ENCODE results near the gene HP1BP3.
A peak's percentile ranks its signal among the peaks of the same experiment; 100 is the strongest.
"Not testable (repeated sequence)": the region's sequence is repeated elsewhere in the genome, so short reads cannot be mapped to it uniquely, and the experiment has no call there.

The HP1BP3 gene

GRCh38 chr1:20727746-20728316 lies 59.3 kb downstream of the HP1BP3 start:
- DNase-seq (ENCODE audit: low spot score): no peak

GRCh38 chr1:20726932-20727745 lies 60.0 kb downstream of the HP1BP3 start:
- no peak for DNase-seq (ENCODE audit: low spot score)

GRCh38 chr1:20726118-20726911 lies 60.8 kb downstream of the HP1BP3 start:
- DNase-seq (ENCODE audit: low spot score): no peak

GRCh38 chr1:20725189-20726117 lies 61.7 kb downstream of the HP1BP3 start:
- DNase-seq (ENCODE audit: low spot score): no peak

GRCh38 chr1:20724364-20725188 lies 62.5 kb downstream of the HP1BP3 start:
- no peak for DNase-seq (ENCODE audit: low spot score)

- no peak for DNase-seq (ENCODE audit: low spot score)
Measured at GRCh38 chr1:20723537-20724363, 63.4 kb downstream of the HP1BP3 start.

GRCh38 chr1:20723159-20723536 lies 64.0 kb downstream of the HP1BP3 start:
- DNase-seq (ENCODE audit: low spot score): no peak

- DNase-seq (ENCODE audit: low spot score): no peak
Measured at GRCh38 chr1:20721117-20722061, 65.7 kb downstream of the HP1BP3 start.

- no peak for DNase-seq (ENCODE audit: low spot score)
Measured at GRCh38 chr1:20720631-20721091, 66.4 kb downstream of the HP1BP3 start.

- no peak for DNase-seq (ENCODE audit: low spot score)
Measured at GRCh38 chr1:20719871-20720620, 67.1 kb downstream of the HP1BP3 start.

- DNase-seq (ENCODE audit: low spot score): no peak
Measured at GRCh38 chr1:20719261-20719660, 67.8 kb downstream of the HP1BP3 start.

GRCh38 chr1:20718343-20718882 lies 68.7 kb downstream of the HP1BP3 start:
- DNase-seq (ENCODE audit: low spot score): not testable (repeated sequence)

GRCh38 chr1:20717452-20718342 lies 69.4 kb downstream of the HP1BP3 start, which contains the start of gene KIF17:
KIF17 (minus strand) TSS chr1:20718007; CDS start chr1:20717706, 301 bp downstream.
- DNase-seq (ENCODE audit: low spot score): peak; percentile 37

- no peak for DNase-seq (ENCODE audit: low spot score)
Measured at GRCh38 chr1:20716232-20716631, 70.9 kb downstream of the HP1BP3 start.

GRCh38 chr1:20715406-20715805 lies 71.7 kb downstream of the HP1BP3 start:
- DNase-seq (ENCODE audit: low spot score): no peak

GRCh38 chr1:20713440-20713839 lies 73.7 kb downstream of the HP1BP3 start:
- DNase-seq (ENCODE audit: low spot score): no peak

GRCh38 chr1:20712215-20712577 lies 74.9 kb downstream of the HP1BP3 start:
- no peak for DNase-seq (ENCODE audit: low spot score)

Data from globus pallidus (tissue), 1 donor.